ENCODE measurements around the gene GSE1. TPM values are rescaled to one million over a fixed set of nuclear protein-coding genes. Genes with fewer than 3 reads are reported as not detected.

The GSE1 gene
- total and polyA plus RNA-seq, 9 of the 15 experiments (the other 6 are each of a cell fraction or from before 2014, with no cell fraction given), result 12.2 to 244 (median 57.9) TPM

DNA sequence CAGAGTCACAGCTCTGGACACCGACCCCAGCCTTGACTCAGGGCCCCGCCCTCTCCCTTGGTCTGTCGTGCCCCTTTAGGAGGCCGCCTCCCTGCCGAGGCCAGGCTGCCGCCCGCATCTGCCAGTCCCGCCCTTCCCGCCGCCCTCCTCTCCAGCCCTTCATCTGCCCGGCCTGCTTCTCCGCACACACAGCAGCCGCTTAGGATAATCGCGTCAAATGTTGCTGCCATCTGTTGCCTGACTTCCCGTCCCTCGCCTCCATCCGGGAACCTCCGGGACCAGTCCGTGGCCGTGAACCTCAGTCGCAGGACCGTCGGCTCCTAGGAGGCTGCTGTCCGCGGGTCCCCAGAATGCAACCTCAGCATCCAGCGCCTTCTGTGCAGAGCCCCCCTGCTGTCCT is 11.9 kb downstream of the GSE1 start:
- Histone ChIP-seq H3K9me3 (replicated peaks; ENCODE audit: control insufficient read depth, insufficient read depth, low read depth, low read length) (peaks cover 5% of the 10 kb centered on the region; the same call in 1 of the 2 replicates), H3K4me2 (ENCODE audit: insufficient read depth, low read length) (no peak overlapping the region), H4K20me1 (replicated peaks; ENCODE audit: control insufficient read depth, insufficient read depth, low read length) (peaks cover 78% of the 10 kb centered on the region), H3K79me2 (ENCODE audit: control insufficient read depth, insufficient read depth, low read length) (peaks cover 99% of the 10 kb centered on the region), H3K4me1 (replicated peaks in 1 of 2; ENCODE audit: control insufficient read depth in 2 of 2, insufficient read depth in 2 of 2, low read length in 2 of 2) (peaks cover 27 to 78% of the 10 kb centered on the region in 2 experiments), H3K36me3 (ENCODE audit: control insufficient read depth, insufficient read depth, low read length) (peaks cover 98% of the 10 kb centered on the region), H3K27ac (ENCODE audit: extremely low read depth, low read depth, low read length) (no peak overlapping the region), H2AFZ (ENCODE audit: low read depth, low read length) (no peak overlapping the region), H3K9ac (ENCODE audit: insufficient read depth in 1 of 2, low read depth in 2 of 2, low read length in 2 of 2) (no peak overlapping the region; a peak in 1 of 4 replicates), H3K27me3 (ENCODE audit: control insufficient read depth in 2 of 2, insufficient read depth in 2 of 2, low read length in 2 of 2) (no peaks in the 10 kb centered on the region), H3K4me3 (no peak overlapping the region), H3K9me1 (ENCODE audit: control insufficient read depth, insufficient read depth, low read length) (peaks cover 24% of the 10 kb centered on the region)
- TF ChIP-seq, protein P1, sequence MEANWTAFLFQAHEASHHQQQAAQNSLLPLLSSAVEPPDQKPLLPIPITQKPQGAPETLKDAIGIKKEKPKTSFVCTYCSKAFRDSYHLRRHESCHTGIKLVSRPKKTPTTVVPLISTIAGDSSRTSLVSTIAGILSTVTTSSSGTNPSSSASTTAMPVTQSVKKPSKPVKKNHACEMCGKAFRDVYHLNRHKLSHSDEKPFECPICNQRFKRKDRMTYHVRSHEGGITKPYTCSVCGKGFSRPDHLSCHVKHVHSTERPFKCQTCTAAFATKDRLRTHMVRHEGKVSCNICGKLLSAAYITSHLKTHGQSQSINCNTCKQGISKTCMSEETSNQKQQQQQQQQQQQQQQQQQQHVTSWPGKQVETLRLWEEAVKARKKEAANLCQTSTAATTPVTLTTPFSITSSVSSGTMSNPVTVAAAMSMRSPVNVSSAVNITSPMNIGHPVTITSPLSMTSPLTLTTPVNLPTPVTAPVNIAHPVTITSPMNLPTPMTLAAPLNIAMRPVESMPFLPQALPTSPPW (CRISPR knock-in tag; IDR thresholded peaks at IDR 0.05), result no peak
- TF ChIP-seq, protein P2, sequence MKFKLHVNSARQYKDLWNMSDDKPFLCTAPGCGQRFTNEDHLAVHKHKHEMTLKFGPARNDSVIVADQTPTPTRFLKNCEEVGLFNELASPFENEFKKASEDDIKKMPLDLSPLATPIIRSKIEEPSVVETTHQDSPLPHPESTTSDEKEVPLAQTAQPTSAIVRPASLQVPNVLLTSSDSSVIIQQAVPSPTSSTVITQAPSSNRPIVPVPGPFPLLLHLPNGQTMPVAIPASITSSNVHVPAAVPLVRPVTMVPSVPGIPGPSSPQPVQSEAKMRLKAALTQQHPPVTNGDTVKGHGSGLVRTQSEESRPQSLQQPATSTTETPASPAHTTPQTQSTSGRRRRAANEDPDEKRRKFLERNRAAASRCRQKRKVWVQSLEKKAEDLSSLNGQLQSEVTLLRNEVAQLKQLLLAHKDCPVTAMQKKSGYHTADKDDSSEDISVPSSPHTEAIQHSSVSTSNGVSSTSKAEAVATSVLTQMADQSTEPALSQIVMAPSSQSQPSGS (CRISPR knock-in tag; IDR thresholded peaks at IDR 0.05), result no peak
- TF ChIP-seq ELF2 (CRISPR knock-in tag; IDR thresholded peaks at IDR 0.05) (no peak), ARNT (IDR thresholded peaks at IDR 0.05) (no peak), TRIM28 (IDR thresholded peaks at IDR 0.05) (no peak), RBM22 (IDR thresholded peaks at IDR 0.05; ENCODE audit: low read depth, low read length, poor library complexity, severe bottlenecking) (peak; percentile 77), POLR2G (IDR thresholded peaks at IDR 0.05; ENCODE audit: low read depth, low read length) (peak; percentile 78), CREM (IDR thresholded peaks at IDR 0.05; ENCODE audit: low read depth) (no peak)
- TF ChIP-seq, protein P3, sequence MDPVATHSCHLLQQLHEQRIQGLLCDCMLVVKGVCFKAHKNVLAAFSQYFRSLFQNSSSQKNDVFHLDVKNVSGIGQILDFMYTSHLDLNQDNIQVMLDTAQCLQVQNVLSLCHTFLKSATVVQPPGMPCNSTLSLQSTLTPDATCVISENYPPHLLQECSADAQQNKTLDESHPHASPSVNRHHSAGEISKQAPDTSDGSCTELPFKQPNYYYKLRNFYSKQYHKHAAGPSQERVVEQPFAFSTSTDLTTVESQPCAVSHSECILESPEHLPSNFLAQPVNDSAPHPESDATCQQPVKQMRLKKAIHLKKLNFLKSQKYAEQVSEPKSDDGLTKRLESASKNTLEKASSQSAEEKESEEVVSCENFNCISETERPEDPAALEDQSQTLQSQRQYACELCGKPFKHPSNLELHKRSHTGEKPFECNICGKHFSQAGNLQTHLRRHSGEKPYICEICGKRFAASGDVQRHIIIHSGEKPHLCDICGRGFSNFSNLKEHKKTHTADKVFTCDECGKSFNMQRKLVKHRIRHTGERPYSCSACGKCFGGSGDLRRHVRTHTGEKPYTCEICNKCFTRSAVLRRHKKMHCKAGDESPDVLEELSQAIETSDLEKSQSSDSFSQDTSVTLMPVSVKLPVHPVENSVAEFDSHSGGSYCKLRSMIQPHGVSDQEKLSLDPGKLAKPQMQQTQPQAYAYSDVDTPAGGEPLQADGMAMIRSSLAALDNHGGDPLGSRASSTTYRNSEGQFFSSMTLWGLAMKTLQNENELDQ (CRISPR knock-in tag; IDR thresholded peaks at IDR 0.05; ENCODE audit: borderline replicate concordance), result no peak
- ChIA-PET CTCF (ENCODE audit: low intra/inter-chr PET ratio) (no interaction called here), POLR2A (interaction anchor here (1.9 kb wide), 1 partner anchor 9 kb away, joined by 5 read pairs; no protein-coding TSS in a partner anchor)
- FAIRE-seq, result no peak
- in situ Hi-C loops (cut with MboI) (no loop called here), intact Hi-C loops (cut with micrococcal nuclease) (no loop called here)
- no peak for ATAC-seq
- WGBS (ENCODE audit: insufficient coverage, low coverage, missing lambda C conversion rate), result 95% methylated on average over 24 of the region's 27 CpGs
- no TSS peak for BruUV-seq (replicated peaks)
- no peak for DNase-seq (ENCODE audit: extremely low read depth in 1 of 4, low spot score in 3 of 4)
